AG10803 (cell line): ENCODE results near the gene ABI2.
"Not testable (repeated sequence)": the region's sequence is repeated elsewhere in the genome, so short reads cannot be mapped to it uniquely, and the experiment has no call there.

Experiments
- DNase-seq: peaks from one replicate; pipeline ENCODE4 v3.0.0; 2010; ENCODE audit warnings: low read depth
- H3K4me3 ChIP-seq: 2 replicates; pipeline ENCODE4 v1.5.1; 2011; ENCODE audit warnings: mild to moderate bottlenecking, low read length, control low read depth
- CTCF ChIP-seq: conservative IDR thresholded peaks from 2 replicates; pipeline ENCODE4 v1.5.1; 2011; ENCODE audit warnings: mild to moderate bottlenecking, low read length, control low read depth, inconsistent platforms

Gene ABI2

GRCh38 chr2:203376173-203376572 lies 48.0 kb downstream of the ABI2 start:
- DNase-seq: no peak
- TF ChIP-seq CTCF: no peak
- H3K4me3 ChIP-seq: no peak overlapping the region

GRCh38 chr2:203379156-203379555 lies 51.0 kb downstream of the ABI2 start:
- no peak for DNase-seq
- TF ChIP-seq CTCF: no peak
- no peak overlapping the region for H3K4me3 ChIP-seq

GRCh38 chr2:203383038-203383437 lies 54.8 kb downstream of the ABI2 start:
- no peak for TF ChIP-seq CTCF
- DNase-seq: no peak
- H3K4me3 ChIP-seq: no peak overlapping the region

- not testable (repeated sequence) for DNase-seq, H3K4me3 ChIP-seq
These were observed 60.0 kb downstream of the ABI2 start for GRCh38 chr2:203388153-203388552.

- no peak for TF ChIP-seq CTCF
- no peak for DNase-seq
- H3K4me3 ChIP-seq: no peak overlapping the region
These were observed 66.5 kb downstream of the ABI2 start for GRCh38 chr2:203394519-203395227.

- TF ChIP-seq CTCF: no peak
- no peak overlapping the region for H3K4me3 ChIP-seq
- no peak for DNase-seq
These were observed 67.7 kb downstream of the ABI2 start for GRCh38 chr2:203395858-203396257.

GRCh38 chr2:203396667-203397066 lies 68.5 kb downstream of the ABI2 start:
- no peak overlapping the region for H3K4me3 ChIP-seq
- peak; percentile 25 for TF ChIP-seq CTCF
- DNase-seq: no peak
